HG03159 (cell line): ENCODE results near the gene SUPT20HL1.
"Not testable (repeated sequence)": the region's sequence is repeated elsewhere in the genome, so short reads cannot be mapped to it uniquely, and the experiment has no call there.

ENCODE experiments used
- ATAC-seq: cut with Tn5 transposase; IDR thresholded peaks from one replicate; pipeline ENCODE4 v1.9.1; 2021; ENCODE audit warnings: mild to moderate bottlenecking, moderate library complexity; ENCODE audit not compliant: unreplicated experiment

The SUPT20HL1 gene

DNA sequence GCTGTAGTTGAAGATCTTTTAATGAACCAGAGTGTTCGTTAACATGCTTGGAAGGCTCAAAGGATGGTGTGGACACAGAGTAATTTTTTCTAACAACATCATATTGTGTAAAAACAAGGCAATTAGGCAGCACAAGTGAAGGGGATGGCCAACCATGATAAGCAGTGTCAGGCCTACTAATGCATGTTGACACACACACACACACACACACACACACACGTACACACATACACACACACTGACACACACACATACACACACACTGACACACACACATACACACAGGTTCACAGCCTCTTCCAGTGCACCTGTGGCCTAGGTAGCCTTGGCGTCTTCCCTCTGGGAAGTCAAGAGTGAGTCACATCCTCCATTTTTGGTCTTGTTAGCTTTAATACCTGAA is at the start of gene SUPT20HL1:
Gene SUPT20HL1 (plus strand): TSS at position 368 of the 400 bp plus-strand sequence. CDS start 2,122 bp downstream, outside the sequence.
- no peak for ATAC-seq

DNA sequence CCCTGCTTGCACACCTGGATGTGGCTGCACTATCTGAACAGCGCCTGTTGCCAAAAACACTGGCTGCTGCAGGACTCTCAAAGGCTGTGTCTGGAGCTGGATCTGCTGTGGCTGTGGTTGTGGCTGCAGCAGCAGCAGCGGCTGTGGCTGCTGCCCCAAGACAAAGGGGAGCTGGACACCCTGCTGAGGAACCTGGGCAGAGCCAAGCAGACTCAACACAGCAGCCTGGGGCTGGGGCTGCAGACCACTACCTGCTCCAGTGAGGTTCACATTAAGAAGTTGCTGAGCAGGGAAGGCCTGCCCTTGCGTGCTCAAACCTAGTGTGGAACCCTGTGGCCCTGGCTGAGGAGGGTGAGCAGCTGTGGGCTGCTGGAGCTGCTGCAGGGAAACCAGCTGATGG is 49.5 kb upstream of the SUPT20HL1 start:
- ATAC-seq, result not testable (repeated sequence)

DNA sequence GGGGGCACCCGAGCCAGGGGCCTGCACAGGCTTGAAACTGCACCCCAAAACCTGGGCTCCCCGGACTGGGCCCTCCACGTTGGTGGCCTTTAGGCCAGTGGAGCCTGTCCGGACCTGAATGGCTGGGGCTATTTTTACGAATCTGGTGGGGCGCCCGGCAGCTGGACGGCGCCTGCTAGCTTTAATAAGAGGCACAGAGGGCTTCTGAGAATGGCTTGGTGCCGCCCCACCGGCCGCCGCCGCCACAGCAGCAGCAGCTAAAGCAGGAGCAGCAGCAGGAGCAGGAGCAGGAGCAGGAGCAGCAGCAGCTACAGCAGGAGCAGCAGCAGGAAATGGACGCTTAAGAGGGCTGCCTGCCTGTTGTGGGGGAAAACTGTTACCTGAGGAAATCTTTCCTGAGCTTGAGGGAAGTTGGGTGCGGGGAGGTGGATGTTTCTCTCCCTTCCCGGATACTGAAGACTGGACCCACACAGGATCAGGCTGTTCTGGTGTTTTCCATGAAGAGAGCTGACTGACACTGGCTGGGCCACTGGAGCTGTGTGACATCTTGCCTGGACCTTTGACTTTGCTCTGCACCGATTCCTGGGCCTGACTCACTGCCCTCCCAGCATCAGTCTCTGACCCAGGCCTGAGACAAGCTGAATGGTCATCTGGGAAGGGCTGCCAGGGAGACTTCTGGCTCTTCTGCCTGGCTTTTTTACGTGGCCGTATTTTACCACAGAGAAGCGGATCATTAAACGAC is 48.8 kb upstream of the SUPT20HL1 start:
- not testable (repeated sequence) for ATAC-seq

DNA sequence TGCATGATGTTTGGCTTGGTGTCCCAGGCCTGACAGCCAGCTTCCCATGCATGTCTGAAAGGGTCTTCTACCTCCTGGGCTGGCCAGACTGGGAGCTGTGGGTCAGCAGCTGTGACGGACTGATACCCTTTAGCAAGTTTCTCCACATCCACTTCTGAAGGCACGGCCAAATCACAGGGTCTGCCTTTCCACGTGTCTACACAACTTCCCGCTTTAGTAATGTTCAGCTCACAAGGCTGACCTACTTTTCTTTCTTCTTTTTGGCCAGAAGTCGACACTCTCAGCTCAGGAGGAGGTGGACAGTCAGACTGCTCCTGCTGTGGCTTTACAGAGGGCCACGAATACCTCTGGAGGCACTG is 48.2 kb upstream of the SUPT20HL1 start:
- not testable (repeated sequence) for ATAC-seq

DNA sequence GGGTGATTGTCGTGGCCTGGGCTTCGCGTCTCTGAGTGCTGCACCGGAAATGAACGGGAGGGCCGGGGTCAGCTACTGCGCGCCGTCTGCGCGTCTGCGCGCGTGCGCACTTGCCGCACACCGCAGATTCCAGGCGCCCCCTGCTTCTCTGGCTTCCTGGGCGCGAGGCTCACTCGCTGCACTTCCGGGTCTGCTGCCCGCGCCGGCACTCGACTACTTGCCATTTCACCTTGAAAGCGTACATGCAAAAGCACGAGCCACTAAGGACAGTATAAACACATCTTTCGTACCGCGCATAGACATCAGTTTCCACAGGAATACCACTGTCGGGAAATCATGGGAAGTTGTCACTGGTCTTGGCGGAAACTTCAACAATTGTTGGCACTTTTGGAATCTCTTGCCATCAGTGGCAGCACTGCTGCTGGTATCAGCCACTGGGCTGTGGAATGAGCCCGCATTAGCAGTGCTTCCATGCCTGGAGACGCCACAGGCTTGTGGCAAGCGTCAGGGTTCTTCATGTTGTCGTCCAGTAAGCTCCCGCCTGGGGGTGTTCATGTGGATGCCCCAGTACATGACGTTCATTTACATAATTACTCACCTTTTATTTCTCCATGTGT is 46.3 kb upstream of the SUPT20HL1 start, which contains the start of gene SUPT20HL2:
Gene SUPT20HL2 (minus strand): TSS at position 51 of the 617 bp plus-strand sequence. CDS start 754 bp downstream, outside the sequence.
- ATAC-seq, result no peak

DNA sequence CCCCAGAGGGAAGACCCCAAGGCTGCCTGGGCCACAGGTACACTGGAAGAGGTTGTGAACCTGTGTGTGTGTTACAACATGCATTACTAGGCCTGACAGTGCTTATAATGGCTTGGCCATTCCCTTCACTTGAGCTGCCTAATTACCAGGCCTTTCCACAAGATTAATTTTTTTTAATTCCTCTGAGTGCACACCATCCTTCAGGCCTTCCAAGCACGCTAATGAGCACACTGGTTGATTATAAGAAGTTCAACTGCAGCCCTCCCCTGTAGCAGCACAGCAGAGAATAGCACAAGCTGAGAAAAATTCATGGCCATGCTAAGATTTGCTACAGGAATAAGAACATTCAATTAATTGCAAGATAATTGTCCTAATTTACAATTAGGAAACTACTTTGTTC is 44.3 kb upstream of the SUPT20HL1 start:
- no peak for ATAC-seq

DNA sequence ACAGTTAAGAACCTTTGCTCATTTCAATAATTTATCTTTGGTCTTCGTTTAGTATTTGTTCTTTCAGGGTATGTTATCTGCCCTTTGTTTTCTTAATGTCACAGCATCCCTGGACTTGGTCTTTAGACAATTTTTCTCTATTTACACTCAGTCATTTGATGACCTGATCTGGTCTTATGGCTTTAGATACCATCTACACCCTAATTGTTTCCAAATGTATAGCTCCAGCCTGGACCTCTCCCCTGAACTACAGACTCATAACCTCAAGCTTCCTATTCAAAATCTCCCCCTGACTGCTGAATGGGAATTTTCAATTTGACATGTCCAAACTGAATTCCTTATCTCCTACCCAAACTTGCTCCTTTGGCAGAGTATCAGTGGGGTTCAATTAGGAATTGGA is 42.9 kb upstream of the SUPT20HL1 start:
- no peak for ATAC-seq

DNA sequence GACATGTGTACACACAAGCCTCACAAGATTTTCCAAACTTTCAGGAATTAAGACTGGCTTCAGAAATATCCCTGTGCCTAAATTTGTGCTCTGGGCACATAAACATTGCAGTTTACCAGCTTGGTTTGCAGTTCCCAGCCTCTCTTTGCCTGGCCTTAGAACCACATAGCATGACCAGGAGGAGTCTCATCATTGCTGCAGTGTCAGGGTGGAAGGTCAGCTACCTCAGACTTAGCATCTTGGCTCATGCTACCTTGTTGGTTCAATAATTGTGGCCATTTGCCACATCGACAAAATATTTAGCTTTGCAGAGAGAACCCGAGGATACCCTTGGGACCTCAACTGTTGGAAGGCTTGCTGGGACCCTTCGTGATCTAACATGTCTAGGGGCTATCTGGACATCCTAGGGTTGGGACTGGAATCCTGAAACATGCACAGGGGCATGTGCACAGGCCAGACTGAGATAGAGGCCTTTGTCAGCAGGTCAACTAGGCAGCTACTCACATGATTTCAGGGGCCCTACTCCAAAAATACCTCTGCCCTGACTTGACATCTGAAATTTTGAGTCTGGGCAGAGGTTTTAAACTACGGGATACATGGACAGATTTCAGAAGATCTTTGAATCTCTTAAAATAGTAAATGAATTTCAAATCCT is 38.6 kb upstream of the SUPT20HL1 start:
- no peak for ATAC-seq

DNA sequence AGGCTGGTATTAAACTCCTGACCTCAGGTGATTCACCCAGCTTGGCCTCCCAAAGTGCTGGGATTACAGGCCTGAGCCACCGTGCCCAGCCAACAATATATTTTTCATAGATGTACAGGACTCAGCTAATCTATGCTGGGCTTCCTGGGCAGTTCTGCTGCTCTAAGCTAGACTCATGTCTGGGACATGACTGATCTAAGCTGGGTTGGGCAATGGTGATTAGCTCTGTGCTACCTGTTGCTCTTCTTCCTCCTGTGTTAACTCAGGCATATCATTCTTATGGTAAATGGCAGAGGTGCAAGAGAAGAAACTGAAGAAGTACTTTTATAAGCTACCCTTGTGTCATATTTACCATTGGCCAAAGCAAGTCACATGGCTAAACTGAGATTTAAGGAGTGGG is 35.2 kb upstream of the SUPT20HL1 start:
- no peak for ATAC-seq

DNA sequence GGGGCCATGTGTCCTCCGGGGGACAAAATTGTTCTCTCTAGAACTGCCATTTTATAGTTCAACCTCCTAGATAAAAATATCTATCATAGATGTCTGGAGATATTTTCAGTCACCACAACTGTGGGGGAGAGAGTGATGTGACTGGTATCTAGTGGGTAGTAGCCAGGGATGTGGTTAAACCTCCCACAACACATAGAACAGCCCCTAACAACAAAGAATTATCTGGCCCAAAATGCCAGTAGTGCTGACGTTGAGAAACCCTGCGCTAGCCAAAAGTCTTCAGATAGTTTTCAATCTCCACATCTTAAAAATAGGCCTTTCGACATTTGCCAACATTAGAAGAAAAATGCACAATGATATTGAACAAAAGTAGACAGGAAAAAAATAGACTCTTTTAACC is 27.6 kb upstream of the SUPT20HL1 start:
- ATAC-seq, result no peak

DNA sequence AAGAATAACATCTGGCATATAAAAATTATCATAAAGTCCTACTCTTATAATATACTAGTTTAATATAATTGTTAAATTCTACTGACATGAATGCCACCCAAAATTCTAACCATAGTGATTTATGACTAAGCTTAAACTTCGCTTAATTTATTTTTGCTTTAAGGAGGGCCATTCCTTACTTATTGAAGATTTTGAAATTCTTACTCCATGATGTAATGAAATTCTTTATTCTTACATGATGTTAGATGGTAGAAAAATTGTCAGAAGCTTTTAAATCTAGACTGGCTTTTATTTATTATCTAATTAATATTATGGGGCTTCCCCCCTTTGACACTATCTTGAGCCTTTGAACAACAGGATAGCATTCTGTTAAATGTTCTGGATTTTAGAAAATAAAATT is 27.1 kb upstream of the SUPT20HL1 start:
- ATAC-seq, result no peak

DNA sequence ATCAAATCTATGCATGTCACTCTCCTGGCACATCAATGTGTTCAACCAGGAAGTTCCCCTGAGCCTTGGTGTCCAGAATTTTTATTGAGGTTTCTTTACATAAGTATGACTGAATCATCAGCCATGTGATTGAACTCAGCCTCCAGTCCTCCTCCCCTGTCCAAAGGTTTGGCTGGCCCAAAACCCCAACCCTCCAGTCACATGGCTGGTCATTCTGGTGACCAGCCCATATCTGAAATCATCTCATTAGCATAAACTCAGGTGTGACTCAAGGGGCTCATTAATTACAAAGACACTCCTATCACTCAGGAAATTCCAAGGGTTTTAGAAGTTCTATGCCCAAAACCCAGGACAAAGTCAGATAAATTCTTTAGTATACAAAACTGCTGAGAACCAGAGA is 26.0 kb upstream of the SUPT20HL1 start:
- no peak for ATAC-seq

DNA sequence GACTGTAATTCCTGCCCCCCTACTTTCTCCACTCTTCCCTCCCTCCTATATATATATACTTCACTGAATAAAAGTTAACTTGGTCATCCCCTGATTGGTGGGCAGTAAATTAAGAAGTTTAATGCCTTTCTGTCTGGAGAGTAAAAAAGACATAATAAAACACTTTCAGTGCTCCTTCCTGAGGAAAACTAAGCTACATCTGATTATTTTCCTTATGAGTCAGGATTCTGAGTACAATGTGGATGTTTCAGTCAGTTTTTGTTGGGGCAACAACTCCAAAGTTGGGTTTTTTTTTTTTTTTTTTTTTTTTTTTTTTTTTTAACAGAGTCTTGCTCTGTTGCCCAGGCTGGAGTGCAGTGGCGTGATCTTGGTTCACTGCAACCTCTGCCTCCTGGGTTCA is 24.6 kb upstream of the SUPT20HL1 start:
- ATAC-seq, result no peak

DNA sequence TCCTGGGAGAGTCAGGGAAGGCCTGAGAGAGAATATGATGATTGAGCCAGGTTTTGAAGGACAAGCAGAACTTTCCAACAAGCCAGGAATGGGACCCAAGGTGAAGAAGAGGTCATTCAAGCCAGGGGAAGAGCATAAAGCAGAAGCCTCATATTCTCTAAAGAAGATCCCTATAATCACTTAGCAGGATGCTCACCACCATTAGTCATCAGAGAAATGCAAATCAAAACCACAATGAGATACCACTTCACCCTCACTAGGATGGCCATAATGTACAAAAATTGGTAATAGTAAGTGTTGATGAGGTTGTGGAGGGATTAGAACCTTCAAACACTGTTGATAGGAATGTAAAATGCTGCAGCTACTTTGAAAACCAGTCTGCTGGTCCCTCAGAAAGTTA is 20.5 kb upstream of the SUPT20HL1 start:
- no peak for ATAC-seq

DNA sequence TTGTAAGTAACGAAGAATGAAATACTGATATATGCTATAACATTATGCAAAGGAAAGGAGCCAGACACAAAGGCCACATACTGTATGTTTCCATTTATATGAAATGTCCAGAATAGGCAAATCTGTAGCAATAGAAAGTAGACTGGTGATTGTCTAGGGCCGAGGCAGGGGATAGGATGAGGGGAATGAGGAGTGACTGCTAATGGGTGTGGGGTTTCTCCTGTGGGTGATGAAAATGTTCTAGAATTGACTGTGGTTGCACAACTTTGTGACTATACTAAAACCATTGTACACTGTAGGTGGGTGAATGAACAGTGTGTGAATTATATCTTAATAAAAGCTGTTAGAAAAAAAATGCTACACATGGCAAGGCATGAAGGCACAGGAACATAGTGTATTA is 19.9 kb upstream of the SUPT20HL1 start:
- ATAC-seq, result no peak

DNA sequence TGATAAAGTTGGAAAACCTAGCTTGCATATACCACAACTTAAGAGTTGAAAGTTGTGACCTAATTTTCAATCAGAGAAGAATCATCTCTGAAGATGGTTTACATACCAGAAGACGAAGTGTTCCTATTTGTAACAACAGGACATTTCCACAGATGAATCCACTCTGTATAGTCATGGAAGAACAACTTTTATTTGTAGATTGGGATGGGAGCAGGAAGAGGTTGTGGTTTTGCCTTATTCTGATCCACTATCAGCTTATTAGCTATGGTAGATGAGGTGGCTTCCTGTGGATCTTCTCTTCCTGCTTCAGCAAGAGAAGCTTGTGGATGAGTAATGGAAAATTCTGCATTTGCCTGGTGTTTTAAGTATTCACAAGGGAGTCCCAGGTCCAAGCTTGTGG is 18.6 kb upstream of the SUPT20HL1 start:
- ATAC-seq, result no peak

DNA sequence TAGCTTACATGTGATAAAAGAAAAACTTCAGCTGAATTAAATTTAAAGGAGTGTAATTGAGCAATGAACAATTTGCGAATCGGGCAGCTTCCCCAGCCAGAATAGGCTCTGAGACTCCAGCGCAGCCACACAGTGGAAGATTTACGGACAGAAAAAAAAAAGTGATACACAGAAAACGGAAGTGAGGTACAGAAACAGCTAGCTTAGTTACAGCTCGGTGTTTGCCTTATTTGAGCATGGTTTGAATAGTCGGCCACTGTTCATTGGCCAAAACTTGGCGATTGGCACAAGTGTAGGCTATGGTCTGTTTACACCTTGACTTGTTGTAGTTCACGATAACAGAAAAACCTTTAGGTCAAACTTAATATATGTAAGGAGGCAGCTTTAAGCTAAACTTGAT is 16.7 kb upstream of the SUPT20HL1 start:
- ATAC-seq, result peak; percentile 71

DNA sequence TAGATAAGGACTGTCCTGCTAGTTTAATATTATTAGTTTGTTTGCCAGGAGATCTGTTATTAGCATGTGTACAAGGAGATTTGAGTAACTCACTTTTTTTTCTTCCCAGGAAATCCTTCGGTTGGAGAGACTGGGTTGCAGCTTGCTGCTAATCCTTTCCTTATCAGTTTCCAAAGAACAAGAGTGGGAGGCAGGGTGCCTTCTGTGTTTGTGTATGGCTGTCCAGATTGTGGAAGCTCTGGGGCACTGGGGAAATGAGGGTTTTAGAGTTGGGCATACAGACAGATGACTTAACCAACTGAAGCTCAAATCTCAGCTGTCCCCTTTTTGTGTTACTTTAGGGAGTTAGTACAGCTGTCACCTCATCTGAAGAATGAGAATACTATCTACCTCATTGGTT is 12.6 kb upstream of the SUPT20HL1 start:
- no peak for ATAC-seq

DNA sequence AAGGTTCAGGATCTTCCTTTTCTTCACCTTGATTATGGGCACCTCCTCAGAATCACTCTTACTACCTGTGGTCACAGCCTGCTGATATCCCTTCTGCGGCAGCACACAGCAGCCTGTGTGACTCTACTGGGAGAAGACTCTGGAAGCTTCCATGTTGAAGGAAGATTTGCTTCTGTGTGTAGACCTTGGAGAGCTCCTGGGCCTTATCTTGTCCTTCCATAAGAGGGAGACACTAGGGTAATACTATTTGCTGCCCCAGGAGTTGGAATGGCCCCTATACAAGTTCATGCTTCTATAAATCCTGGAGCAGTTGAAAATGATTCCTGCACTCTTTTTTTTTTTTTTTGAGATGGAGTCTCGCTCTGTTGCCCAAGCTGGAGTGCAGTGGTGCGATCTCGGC is 10.2 kb upstream of the SUPT20HL1 start:
- no peak for ATAC-seq

DNA sequence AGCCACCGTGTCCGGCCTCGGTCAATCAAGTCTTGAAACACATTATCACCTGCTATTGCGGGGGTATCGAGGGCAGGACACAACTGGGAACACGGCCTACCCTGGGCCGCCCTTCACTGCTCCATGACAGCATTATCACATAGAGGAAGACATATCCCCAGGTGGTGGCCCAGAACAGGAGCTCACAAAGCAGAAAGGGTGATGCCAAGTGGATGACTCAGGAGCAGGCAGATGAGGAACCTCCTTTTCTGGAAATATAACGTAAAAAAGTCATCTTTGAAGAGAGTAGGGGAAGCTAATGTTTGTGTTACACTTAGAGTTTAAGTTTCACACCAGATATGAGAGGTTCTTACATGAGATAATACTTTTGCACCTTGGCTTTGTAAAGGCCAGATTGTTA is 5.3 kb upstream of the SUPT20HL1 start:
- no peak for ATAC-seq

DNA sequence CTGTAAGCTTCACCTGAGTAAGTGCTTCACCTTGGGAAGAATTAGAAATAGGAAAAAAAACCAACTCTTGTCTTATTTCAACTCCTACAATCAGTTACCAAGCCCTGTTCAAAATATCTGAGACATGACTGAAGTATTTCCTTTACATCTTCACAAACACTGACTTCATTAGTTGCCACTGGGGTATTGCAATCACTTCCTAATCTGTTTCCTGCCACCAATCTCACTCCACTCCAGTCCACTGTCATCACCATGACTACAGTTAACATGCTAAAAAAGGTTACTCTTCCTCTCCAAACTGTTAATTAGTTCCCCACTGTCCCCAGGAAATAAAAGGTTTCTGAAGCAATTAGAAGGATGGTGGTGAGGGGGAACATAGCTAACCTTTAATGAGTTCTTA is 3.3 kb upstream of the SUPT20HL1 start:
- no peak for ATAC-seq

DNA sequence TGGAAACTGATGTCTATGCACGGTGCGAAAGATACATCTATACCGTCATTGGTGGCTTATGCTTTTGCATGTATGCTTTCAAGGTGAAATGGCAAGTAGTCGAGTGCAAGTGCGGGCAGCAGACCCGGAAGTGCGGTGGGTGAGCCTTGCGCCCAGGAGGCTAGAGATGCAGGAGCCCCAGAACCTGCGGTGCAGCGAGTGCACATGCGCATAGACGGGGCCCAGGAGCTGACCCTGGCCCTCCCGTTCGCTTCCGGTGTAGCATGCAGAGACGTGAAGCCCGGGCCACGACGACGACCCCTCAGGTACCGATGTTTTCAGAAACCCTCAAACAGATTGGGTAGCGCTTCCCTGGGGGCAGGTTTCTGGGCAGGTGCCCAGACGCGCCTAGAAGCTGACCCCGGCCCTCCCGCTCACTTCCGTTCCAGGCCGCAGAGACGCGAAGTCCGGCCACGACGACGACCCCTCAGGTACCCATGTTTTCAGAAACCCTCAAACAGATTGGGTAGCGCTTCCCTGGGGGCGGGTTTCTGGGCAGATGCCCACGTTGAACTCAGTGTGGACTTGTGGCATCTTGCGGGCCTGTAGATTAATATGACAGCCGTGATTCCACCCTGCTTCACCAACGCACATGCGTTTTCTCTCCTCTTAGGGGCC is 1.8 kb downstream of the SUPT20HL1 start:
- ATAC-seq, result not testable (repeated sequence)
